Activated naive CD4-positive, alpha-beta T cell treated with anti-CD3 and anti-CD28 coated beads, Interleukin-2, amount 10 ng/mL, durations not matched to agents 7 days and 5 days (primary cell): ENCODE measurements around the gene EIF1.

Source experiments
- CTCF ChIA-PET: fragments of 350-600 bp; sonication (Branson Sonifier 250); formaldehyde crosslinking; loops from one replicate; lab custom pipeline; 2021; ENCODE audit warnings: antibody characterized with exemption; lab: Charles Lee
- DNase-seq: peaks from one replicate; pipeline ENCODE4 v3.0.0-alpha.2; 2020
- H3K27ac Mint-ChIP-seq: one replicate; pipeline ENCODE4 v1.8.0; 2021; ENCODE audit warnings: mild to moderate bottlenecking, moderate library complexity, mixed read lengths
- H3K27me3 Mint-ChIP-seq: one replicate; pipeline ENCODE4 v1.8.0; 2021; ENCODE audit warnings: mild to moderate bottlenecking, mixed read lengths
- H3K36me3 Mint-ChIP-seq: one replicate; pipeline ENCODE4 v1.8.0; 2021; ENCODE audit warnings: mixed read lengths
- H3K4me1 Mint-ChIP-seq: one replicate; pipeline ENCODE4 v1.8.0; 2021; ENCODE audit warnings: mixed read lengths
- H3K4me3 Mint-ChIP-seq: one replicate; pipeline ENCODE4 v1.8.0; 2021; ENCODE audit warnings: mild to moderate bottlenecking, moderate library complexity, mixed read lengths
- H3K9me3 Mint-ChIP-seq: one replicate; pipeline ENCODE4 v1.8.0; 2021; ENCODE audit warnings: mixed read lengths

The EIF1 gene

DNA sequence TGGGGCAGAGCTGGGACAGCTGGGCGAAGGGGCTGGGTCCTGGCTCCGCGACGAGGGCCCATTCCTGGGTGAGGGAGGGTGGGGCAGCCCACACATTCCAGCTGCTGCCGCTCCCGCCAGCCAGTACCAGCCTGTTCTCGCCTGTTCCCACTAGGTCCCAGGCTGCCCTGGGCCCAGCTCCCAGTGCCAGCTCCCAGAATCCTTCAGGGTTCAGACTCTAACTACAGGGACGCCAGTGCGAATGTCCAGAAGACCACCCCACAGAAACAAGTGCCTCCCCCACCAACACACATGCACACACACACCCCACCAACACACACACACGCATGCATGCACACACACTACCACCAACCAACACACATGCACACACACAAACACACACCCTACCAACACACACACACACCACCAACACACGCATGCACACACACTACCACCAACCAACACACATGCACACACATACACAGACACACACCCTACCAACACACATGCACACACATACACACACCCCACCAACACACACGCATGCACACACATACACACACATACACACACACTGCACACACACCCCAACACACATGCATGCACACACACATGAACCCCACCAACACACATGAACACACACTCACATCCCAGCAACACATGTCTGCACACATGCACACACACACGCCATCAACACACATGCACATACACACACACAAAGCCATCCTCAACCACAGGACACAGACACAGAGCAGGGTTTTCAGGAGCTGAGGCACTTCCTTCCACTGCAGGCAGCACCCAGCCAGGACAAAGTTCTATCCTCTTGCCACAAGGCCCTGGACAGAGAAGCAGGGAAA is 36.8 kb upstream of the EIF1 start:
- peaks cover 25% of the 10 kb centered on the region for H3K27me3 Mint-ChIP-seq
- H3K36me3 Mint-ChIP-seq = no peaks in the 10 kb centered on the region
- CTCF ChIA-PET = interaction anchor here (9.7 to 13.3 kb wide), 2 partner anchors 14 to 102 kb away, joined by 142 to 311 read pairs; no protein-coding TSS in a partner anchor
- DNase-seq = no peak
- H3K9me3 Mint-ChIP-seq = no peaks in the 10 kb centered on the region
- H3K27ac Mint-ChIP-seq = no peak overlapping the region
- peaks cover 10% of the 10 kb centered on the region for H3K4me1 Mint-ChIP-seq
- H3K4me3 Mint-ChIP-seq = no peak overlapping the region

- CTCF ChIA-PET = interaction anchor here (9.7 to 13.3 kb wide), 2 partner anchors 13 to 102 kb away, joined by 142 to 311 read pairs; no protein-coding TSS in a partner anchor
- H3K9me3 Mint-ChIP-seq = no peaks in the 10 kb centered on the region
- no peak overlapping the region for H3K27ac Mint-ChIP-seq
- H3K36me3 Mint-ChIP-seq = no peaks in the 10 kb centered on the region
- H3K4me1 Mint-ChIP-seq = peaks cover 10% of the 10 kb centered on the region
- no peak overlapping the region for H3K4me3 Mint-ChIP-seq
- no peak for DNase-seq
- peaks cover 26% of the 10 kb centered on the region for H3K27me3 Mint-ChIP-seq
Measured at GRCh38 chr17:41652461-41652970, 36.2 kb upstream of the EIF1 start.

DNA sequence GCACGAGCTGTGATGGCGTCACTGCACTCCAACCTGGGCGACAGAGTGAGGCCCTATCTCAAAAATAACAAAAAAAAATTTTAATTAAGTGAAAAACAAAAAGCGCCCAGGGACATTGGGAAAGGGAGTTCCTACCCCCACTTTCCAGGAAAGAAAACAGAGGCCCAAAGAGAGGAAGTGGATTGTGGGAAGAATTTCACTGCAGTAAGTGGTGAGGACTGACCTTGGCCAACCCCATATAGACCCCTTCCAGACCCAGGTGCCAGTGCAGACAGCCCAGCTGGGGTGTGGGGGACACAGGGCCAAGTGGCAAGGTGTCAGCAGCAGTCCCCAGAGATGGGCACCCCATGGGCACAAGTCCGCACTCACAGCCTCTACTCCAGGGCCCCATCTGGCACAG is 35.3 kb upstream of the EIF1 start:
- no peaks in the 10 kb centered on the region for H3K9me3 Mint-ChIP-seq
- no peaks in the 10 kb centered on the region for H3K36me3 Mint-ChIP-seq
- no peak for DNase-seq
- H3K27ac Mint-ChIP-seq = no peak overlapping the region
- peaks cover 4% of the 10 kb centered on the region for H3K4me1 Mint-ChIP-seq
- H3K27me3 Mint-ChIP-seq = peaks cover 18% of the 10 kb centered on the region
- H3K4me3 Mint-ChIP-seq = no peak overlapping the region
- CTCF ChIA-PET = interaction anchor here (1.0 to 13.3 kb wide), 4 partner anchors 12 to 837 kb away, joined by 3 to 311 read pairs (median 74); no protein-coding TSS in a partner anchor

GRCh38 chr17:41653892-41654677 is 34.6 kb upstream of the EIF1 start:
- Mint-ChIP-seq H3K9me3 (no peaks in the 10 kb centered on the region), H3K27ac (no peak overlapping the region), H3K36me3 (no peaks in the 10 kb centered on the region), H3K4me3 (no peak overlapping the region), H3K27me3 (peaks cover 13% of the 10 kb centered on the region), H3K4me1 (no peaks in the 10 kb centered on the region)
- CTCF ChIA-PET = interaction anchor here (1.0 to 13.3 kb wide), 4 partner anchors 11 to 838 kb away, joined by 3 to 311 read pairs (median 74); no protein-coding TSS in a partner anchor
- no peak for DNase-seq

DNA sequence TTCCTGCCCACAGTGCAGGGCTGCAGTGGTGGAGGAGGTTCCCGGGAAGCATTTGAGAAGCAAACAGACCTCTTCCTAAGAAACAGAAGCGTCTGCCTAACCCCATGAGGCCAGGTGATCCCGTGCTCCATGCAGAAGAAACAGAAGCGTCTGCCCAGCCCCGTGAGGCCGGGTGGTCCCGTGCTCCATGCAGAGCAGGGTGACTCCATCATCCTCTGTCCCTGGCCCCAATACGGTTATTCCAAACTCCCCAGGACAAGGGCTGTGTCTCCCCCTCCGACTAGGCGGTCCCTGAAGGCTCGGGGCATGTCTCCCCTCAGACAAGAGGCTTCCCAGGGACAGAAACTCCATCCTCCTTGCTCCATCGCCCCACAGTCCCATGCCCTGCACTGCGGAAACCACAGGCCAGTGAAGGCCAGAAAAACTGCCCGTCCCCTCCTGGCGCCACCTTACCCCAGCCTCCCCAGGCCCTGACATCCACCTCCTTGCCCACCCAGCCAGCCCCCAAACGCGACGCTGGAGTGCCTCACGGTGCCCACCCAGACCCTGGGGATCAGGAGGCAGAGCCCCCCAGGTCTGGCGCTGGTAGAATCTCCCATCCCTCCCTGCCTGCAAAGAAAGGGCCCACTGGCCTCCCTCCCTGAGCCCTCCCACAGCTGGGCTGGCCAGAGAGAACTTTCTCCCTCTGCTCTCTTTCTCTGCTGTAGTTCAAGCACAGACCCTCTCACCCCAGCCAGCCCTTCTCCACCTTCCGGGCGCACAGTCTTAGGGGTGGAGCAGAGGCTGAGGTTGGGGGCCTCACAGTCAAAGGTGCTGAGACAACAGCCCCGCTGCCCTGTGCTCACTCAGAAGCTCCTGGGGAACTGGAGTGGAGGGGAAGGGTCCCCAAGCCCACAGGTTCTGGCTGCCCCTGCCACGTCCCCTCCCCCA is 33.7 kb upstream of the EIF1 start:
- CTCF ChIA-PET = interaction anchor here (1.3 to 13.3 kb wide), 3 partner anchors 10 to 105 kb away, joined by 3 to 311 read pairs (median 142); no protein-coding TSS in a partner anchor
- Mint-ChIP-seq H3K27me3 (peaks cover 14% of the 10 kb centered on the region), H3K27ac (no peak overlapping the region), H3K4me1 (no peaks in the 10 kb centered on the region), H3K9me3 (no peaks in the 10 kb centered on the region), H3K4me3 (no peak overlapping the region), H3K36me3 (no peaks in the 10 kb centered on the region)
- DNase-seq = no peak

GRCh38 chr17:41655611-41656111 is 33.0 kb upstream of the EIF1 start:
- DNase-seq = no peak
- Mint-ChIP-seq H3K4me3 (no peak overlapping the region), H3K27ac (no peak overlapping the region), H3K36me3 (no peaks in the 10 kb centered on the region), H3K9me3 (no peaks in the 10 kb centered on the region), H3K4me1 (no peaks in the 10 kb centered on the region), H3K27me3 (peaks cover 21% of the 10 kb centered on the region)
- CTCF ChIA-PET = interaction anchor here (13.3 kb wide), 1 partner anchor 10 kb away, joined by 311 read pairs; no protein-coding TSS in a partner anchor

DNA sequence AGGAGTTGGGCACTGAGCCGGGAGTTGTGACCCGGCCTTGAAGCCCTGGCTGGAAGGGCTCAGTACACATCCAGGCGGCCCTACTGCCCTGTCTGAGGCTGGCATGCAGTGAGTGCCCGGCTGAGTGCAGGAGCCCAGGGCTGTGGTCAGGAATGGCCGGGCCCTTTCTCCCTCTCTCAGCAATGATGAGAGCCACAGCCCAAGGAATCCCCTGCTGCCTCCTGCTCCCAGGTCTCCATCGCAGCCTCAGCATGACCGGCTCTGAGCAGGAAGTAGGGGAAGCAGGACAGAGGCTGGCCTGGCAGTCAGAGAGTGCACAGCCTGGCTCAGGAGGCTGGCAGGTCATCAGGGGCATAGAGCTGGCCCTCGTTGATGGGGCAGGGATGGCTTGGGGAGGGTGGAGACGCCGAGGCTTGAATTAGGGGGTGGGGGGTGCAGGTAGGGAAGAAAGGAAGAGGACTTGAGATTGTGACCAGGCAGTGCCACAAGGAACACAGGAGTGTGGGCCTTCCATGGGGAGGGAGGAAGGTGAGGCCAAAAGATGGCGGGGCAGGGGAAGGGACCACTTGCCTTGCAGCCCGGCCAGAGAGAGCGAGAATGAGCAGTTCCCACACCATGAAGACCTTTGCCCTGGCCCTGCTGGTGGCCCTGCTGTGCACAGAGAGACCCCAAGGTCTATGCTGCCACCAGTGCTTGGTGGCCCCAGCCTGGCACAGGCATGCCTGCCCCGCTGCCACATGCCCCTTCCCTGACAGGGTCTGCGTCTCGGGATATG is 32.2 kb upstream of the EIF1 start:
- no peak overlapping the region for H3K4me3 Mint-ChIP-seq
- no peak for DNase-seq
- no peak overlapping the region for H3K27ac Mint-ChIP-seq
- H3K36me3 Mint-ChIP-seq = no peaks in the 10 kb centered on the region
- CTCF ChIA-PET = interaction anchor here (13.3 kb wide), 1 partner anchor 9 kb away, joined by 311 read pairs; no protein-coding TSS in a partner anchor
- H3K27me3 Mint-ChIP-seq = peaks cover 27% of the 10 kb centered on the region
- no peaks in the 10 kb centered on the region for H3K9me3 Mint-ChIP-seq
- H3K4me1 Mint-ChIP-seq = no peaks in the 10 kb centered on the region

- H3K4me3 Mint-ChIP-seq = no peak overlapping the region
- H3K27ac Mint-ChIP-seq = no peak overlapping the region
- no peaks in the 10 kb centered on the region for H3K4me1 Mint-ChIP-seq
- no peak for DNase-seq
- CTCF ChIA-PET = interaction anchor here (0.9 to 1.2 kb wide), 2 partner anchors 9 to 109 kb away, joined by 3 to 5 read pairs; no protein-coding TSS in a partner anchor
- peaks cover 27% of the 10 kb centered on the region for H3K27me3 Mint-ChIP-seq
- no peaks in the 10 kb centered on the region for H3K36me3 Mint-ChIP-seq
- no peaks in the 10 kb centered on the region for H3K9me3 Mint-ChIP-seq
Measured at GRCh38 chr17:41657176-41657754, 31.4 kb upstream of the EIF1 start.

DNA sequence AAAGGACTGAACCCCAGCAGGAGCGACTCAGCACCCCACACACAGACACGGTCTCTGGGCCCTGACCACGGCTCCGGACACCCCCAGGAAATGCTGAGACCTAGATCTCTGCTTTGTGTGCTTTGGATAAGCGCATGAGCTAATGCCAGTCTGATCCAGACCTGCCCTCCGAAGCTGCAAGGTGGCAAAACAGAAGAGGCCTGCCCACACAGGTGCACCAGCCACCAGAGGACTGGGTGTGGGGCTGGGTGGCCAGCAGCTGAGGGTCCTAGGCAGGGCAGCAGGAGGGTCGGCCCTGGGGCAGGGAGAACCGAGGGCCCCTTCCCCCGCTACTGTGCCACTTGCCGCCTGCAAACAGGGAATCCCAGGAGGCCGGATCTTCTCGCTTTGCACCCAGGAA is 30.7 kb upstream of the EIF1 start:
- H3K27ac Mint-ChIP-seq = no peak overlapping the region
- no peaks in the 10 kb centered on the region for H3K36me3 Mint-ChIP-seq
- no peak overlapping the region for H3K4me3 Mint-ChIP-seq
- H3K4me1 Mint-ChIP-seq = peaks cover 2% of the 10 kb centered on the region
- CTCF ChIA-PET = interaction anchor here (0.9 to 1.2 kb wide), 2 partner anchors 9 to 109 kb away, joined by 3 to 5 read pairs; no protein-coding TSS in a partner anchor
- DNase-seq = no peak
- no peaks in the 10 kb centered on the region for H3K9me3 Mint-ChIP-seq
- H3K27me3 Mint-ChIP-seq = peaks cover 33% of the 10 kb centered on the region

DNA sequence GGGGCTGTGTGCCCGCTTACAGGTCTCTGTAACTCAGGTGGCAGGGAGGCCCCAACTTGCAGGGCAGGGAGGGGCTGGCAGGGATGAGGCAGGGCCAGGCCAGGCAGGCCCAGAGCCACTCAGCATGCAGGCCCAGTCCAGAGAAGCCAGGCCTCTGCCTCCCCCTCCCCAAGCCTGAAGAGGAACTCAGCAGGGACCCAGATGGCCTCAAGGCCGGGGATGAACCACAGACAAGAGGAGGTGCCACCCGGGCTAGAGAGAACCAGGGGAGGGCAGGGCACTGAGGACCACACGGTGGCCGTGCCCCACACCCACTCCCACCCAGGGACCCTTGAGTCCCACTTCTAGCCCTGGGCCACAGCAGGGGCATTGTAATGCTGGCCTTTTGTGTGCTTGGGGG is 29.8 kb upstream of the EIF1 start:
- Mint-ChIP-seq H3K27ac (no peak overlapping the region), H3K27me3 (peaks cover 38% of the 10 kb centered on the region)
- CTCF ChIA-PET = interaction anchor here (1.2 to 11.1 kb wide), 2 partner anchors 10 to 108 kb away, joined by 5 to 165 read pairs; no protein-coding TSS in a partner anchor

GRCh38 chr17:41659427-41660212 is 29.1 kb upstream of the EIF1 start:
- CTCF ChIA-PET = interaction anchor here (0.8 to 12.0 kb wide), 5 partner anchors 10 to 109 kb away, joined by 3 to 311 read pairs (median 4); partner anchors contain the start of gene EIF1
- Mint-ChIP-seq H3K9me3 (no peaks in the 10 kb centered on the region), H3K27ac (no peak overlapping the region), H3K36me3 (no peaks in the 10 kb centered on the region), H3K4me1 (peaks cover 7% of the 10 kb centered on the region), H3K27me3 (peaks cover 46% of the 10 kb centered on the region), H3K4me3 (no peak overlapping the region)
- DNase-seq = no peak

More for the DNA sequence above, 29.8 kb upstream of the EIF1 start:
- H3K36me3 Mint-ChIP-seq = no peaks in the 10 kb centered on the region
- H3K4me3 Mint-ChIP-seq = no peak overlapping the region
- peaks cover 7% of the 10 kb centered on the region for H3K4me1 Mint-ChIP-seq
- DNase-seq = no peak
- H3K9me3 Mint-ChIP-seq = no peaks in the 10 kb centered on the region
